ENCODE data around the gene FGF4.

GRCh38 chr11:69815973-69816372, 40.8 kb upstream of the FGF4 start:
- TF ChIP-seq, protein P1, sequence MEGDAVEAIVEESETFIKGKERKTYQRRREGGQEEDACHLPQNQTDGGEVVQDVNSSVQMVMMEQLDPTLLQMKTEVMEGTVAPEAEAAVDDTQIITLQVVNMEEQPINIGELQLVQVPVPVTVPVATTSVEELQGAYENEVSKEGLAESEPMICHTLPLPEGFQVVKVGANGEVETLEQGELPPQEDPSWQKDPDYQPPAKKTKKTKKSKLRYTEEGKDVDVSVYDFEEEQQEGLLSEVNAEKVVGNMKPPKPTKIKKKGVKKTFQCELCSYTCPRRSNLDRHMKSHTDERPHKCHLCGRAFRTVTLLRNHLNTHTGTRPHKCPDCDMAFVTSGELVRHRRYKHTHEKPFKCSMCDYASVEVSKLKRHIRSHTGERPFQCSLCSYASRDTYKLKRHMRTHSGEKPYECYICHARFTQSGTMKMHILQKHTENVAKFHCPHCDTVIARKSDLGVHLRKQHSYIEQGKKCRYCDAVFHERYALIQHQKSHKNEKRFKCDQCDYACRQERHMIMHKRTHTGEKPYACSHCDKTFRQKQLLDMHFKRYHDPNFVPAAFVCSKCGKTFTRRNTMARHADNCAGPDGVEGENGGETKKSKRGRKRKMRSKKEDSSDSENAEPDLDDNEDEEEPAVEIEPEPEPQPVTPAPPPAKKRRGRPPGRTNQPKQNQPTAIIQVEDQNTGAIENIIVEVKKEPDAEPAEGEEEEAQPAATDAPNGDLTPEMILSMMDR (conservative IDR thresholded peaks at IDR 0.05): no peak
- no peak for TF ChIP-seq ZFX (IDR thresholded peaks at IDR 0.05)

Data from C4-2B (cell line).